GDM1 (cell line): ENCODE results near the gene VCL.
"Not testable (repeated sequence)": the region's sequence is repeated elsewhere in the genome, so short reads cannot be mapped to it uniquely, and the experiment has no call there.

Experiments
- DNase-seq: peaks from one replicate; lab custom pipeline; 2025; lab: John Stamatoyannopoulos, UW

The VCL gene

GRCh38 chr10:73971636-73972354 is 26.1 kb upstream of the VCL start:
- no peak for DNase-seq

DNA sequence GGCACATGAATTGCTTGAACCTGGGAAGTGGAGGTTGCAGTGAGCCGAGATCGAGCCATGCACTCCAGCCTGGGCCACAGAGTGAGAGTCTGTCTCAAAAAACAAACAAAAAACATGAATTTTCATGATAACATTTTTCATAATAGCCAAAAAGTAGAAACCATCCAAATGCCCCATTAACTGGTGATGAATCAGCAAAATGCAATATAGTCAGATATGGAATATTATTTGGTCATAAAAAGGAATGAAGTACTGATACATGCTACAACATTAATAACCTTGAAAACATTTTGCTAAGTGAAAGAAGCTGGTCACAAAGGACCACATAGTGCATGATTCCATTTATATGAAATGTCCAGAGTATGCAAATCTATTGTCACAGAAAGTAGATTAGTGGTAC is 24.5 kb upstream of the VCL start:
- no peak for DNase-seq

DNA sequence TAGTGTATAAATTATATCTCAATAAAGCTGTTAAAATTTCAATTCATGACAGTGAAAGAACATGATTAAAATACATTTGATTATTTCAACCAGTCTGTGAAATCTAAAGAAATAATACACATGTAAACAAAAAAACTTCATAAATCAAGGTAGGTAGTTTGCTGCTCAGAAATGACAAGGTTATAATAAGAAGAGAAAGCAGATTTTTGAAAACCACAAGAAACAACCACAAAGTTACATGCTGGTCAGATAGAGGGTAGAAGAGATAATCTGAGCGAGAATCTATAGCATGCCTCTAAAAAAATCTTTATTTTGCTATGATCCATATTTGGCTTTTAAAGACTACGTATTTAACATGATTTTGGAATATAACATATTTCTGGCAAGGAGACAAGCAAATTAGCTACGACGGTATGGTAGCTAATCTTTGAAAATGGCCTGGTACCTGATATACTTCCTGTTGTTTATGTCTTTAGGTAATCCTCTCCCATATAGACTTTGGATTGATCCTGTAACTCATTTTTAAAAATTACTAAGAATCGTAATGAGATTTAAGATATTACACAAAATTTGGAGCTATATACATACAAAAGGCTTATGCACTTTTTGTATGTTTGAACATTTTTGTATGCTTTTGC is 23.5 kb upstream of the VCL start:
- no peak for DNase-seq

GRCh38 chr10:73975388-73975787 is 22.5 kb upstream of the VCL start:
- no peak for DNase-seq

DNA sequence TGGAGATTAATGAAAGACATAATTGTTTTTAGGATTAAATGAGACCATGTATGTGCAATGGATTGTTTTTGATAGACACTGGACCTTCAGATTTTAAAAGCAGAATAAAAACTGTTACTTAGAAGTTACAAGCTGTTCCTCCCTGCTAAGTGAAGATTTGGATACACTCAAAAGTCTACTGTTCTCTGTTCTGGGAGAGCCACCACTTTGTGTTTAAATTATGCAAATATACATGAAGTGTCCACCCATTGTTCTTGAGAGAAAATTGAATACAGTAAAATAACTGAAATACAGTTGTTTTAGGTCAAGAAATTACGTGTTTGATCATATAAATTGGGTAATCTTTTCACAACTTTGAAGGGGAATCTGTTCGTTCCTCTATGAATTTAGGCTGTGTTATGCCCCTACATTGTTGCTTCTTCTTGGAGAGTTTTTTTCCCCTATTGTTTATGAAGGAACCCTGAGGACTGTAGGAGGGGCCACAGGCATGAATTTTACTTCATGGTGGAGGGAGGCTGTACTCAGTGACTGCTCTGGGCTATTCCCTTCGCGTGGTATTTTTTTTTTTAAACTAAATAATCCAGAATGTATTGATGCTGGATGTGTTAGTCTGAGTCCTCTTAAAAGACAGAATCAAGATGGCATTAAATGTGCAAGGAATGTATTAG is 18.6 kb upstream of the VCL start:
- no peak for DNase-seq

DNA sequence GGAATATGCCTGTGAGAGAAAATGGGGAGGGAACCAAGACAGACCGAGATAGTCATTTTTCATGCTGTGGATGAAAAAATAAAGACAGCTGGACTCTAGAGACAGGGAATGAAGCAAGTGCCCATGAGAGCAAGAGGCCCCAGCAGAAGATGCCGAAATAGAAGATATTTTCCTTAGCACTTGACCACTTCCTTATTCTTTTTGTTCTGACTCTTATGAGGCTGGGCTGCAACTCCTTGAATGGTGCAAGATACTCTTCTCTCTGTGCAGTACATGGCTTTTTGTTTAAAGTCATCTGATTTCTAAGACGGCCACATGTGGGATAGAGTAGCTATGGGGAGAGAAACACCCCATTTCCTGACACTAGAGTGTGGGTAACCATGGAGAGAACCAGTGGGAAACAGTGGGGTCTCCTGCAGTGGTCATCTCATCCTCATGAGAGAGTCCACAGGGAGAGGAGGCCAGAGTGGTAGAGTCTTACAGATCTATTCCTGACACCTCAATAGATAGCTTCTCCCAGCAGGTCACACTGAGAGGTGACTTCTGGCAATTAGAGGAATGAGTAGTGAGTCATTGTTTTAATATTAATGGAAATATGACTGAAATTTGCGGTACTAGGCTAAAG is 18.0 kb upstream of the VCL start:
- DNase-seq, result no peak

- DNase-seq, result no peak
These were observed 16.1 kb upstream of the VCL start for GRCh38 chr10:73981812-73982211.

GRCh38 chr10:73983096-73984047 is 14.5 kb upstream of the VCL start:
- no peak for DNase-seq

GRCh38 chr10:73989594-73990150 is 8.2 kb upstream of the VCL start:
- no peak for DNase-seq

DNA sequence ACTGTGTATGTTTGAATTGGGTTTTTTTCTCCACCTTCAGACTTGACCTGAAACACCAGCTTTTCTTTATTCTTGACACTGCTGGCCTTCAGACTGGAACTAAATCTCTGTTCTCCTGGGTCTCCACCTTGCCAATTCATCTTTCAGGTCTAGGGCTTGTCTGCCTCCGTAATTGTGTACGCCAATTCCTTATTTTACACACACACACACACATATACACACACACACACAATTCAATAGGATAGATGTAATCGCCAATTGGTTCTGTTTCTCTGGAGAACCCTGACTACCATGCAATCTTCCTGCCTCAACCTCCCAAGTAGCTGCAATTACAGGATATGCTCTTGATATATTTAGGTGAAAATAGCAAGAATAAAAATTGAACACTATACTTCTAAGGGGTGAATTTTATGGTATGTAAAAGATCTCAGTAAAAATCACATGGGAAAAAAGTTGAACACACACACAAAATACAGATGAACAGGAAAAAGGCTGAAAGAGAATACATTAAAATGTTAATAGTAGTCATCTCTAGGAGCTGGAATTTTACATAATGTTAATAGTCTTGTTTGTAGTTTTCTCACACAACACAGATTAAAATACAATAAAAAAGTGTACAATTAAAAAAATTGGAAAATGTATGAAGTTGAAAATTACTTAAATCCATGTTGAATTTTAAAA is 6.6 kb upstream of the VCL start:
- no peak for DNase-seq

DNA sequence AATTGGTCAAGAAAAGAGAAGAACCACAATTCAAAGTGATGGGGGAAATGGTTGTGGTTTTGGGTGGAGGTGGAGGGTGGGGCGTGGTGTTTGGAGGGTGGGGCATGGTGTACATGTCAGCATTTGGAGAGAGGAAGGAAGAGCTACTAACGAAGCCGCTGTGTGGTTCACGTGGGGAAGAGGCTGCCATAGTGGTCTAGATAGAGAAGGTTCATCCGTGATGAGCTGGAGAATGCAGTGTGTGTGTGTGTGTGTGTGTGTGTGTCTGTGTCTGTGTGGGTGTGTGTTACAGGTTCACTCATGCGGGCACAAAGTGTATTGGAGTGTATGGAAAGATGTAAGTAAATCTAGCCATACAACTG is 6.1 kb upstream of the VCL start:
- DNase-seq, result peak; percentile 87

GRCh38 chr10:73992899-73993788 is 4.8 kb upstream of the VCL start:
- peak; percentile 59 for DNase-seq

DNA sequence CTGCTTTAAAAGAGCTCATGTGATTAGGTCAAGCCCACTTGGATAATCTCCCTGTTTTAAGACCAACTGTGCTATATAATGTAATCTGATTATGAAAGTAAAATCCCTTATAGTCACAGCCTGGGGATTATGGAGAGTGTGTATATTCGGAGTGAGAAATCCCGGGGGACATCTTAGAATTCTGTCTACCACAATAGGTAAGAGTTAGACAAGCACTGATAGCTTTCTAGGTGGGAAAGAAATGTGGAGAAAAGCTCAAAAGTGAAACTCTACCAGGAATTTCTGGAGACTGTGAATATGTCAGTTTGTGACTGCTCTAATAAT is 2.9 kb upstream of the VCL start:
- no peak for DNase-seq

- DNase-seq, result no peak
These were observed 492 bp upstream of the VCL start for GRCh38 chr10:73997461-73997786.

DNA sequence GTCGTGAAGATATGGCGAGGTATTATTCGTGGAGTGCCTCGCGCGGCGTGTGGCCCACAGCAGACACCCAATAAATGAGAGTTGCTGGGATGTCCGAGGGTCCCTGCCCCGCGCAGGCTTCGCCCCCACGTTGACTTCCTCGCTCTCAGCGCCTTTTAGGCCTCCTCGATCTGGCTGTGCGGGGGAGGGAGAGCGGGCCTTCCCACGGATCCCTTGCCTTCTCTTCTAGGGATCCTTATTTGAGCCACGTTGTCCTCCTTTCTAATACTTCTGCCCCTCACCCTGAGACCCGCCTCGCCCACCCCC is 660 bp downstream of the VCL start:
- no peak for DNase-seq

GRCh38 chr10:73998929-73999691 is 1.2 kb downstream of the VCL start:
- DNase-seq, result no peak

GRCh38 chr10:73999703-74000102 is 1.8 kb downstream of the VCL start:
- no peak for DNase-seq

- not testable (repeated sequence) for DNase-seq
These were observed 2.3 kb downstream of the VCL start for GRCh38 chr10:74000244-74000643.

DNA sequence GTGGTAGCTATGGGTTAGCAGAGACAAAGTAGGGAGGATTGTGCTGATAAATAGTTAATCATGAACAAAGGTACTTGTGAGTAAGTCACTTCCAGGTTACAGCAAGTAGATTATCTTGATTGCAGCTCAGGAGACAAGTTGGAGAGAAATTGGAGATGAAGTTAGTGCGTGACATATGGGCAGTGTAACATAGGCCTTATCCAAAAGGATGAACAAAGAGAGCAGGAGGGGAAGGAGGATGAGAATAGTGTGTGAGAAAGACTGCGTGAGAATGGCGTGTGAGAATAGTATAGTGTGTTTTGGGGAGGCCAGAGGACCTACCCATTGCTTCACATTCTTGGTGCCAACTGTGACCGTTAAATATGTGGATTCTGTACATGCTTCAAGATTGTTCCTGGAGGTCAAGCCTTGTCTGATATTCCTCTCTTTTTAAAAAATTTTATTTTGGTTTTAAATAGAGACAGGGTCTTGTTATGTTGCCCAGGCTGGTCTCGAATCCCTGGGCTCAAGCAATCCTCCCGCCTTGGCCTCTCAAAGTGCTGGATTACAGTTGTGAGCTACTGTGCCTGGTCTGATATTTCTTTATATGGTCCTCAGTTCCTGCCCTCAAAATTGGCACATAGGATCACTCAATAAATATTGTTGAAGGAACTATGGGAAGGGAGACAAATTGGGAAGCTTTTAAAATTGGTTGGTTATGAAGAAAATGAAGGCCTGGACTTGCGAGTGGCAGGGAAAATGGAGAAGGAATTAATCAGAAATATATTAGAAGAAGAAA is 3.2 kb downstream of the VCL start:
- no peak for DNase-seq
